ENCODE data around the gene HOOK1.

The HOOK1 gene

DNA sequence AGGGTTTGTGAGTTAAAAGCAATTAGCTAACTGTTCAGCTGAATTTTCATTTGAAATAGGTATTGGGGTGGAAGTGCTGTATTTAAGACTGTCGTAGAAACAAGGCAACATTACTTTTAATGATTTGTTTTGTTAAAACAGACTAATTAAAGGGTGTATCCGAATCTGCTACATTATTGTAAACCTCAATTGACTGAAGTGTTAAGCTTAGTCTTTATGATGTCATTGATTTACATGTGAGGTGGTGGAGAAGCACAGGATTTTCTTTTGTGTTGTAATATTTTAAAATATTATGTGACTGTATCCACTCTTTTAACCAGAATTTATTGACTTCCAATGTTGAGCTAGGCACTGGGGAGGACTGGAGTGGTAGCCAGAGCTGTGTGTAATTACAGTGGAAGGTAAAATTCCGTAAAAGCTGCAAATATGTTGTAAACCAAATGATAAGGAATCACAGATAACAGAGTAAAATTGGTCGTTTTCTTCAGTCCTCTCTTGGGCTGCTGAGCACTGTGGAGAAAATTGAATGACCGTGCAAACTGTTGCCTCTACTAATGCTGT is 1.6 kb downstream of the HOOK1 start:
- TF ChIP-seq, protein P1, sequence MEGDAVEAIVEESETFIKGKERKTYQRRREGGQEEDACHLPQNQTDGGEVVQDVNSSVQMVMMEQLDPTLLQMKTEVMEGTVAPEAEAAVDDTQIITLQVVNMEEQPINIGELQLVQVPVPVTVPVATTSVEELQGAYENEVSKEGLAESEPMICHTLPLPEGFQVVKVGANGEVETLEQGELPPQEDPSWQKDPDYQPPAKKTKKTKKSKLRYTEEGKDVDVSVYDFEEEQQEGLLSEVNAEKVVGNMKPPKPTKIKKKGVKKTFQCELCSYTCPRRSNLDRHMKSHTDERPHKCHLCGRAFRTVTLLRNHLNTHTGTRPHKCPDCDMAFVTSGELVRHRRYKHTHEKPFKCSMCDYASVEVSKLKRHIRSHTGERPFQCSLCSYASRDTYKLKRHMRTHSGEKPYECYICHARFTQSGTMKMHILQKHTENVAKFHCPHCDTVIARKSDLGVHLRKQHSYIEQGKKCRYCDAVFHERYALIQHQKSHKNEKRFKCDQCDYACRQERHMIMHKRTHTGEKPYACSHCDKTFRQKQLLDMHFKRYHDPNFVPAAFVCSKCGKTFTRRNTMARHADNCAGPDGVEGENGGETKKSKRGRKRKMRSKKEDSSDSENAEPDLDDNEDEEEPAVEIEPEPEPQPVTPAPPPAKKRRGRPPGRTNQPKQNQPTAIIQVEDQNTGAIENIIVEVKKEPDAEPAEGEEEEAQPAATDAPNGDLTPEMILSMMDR (IDR thresholded peaks at IDR 0.05; ENCODE audit: low read depth, low read length): no peak
- TF ChIP-seq MYC (IDR thresholded peaks at IDR 0.05; ENCODE audit: low read depth, low read length) (no peak), POLR2A (IDR thresholded peaks at IDR 0.05; ENCODE audit: extremely low read depth, insufficient read length) (no peak)
- TF ChIP-seq, protein P2, sequence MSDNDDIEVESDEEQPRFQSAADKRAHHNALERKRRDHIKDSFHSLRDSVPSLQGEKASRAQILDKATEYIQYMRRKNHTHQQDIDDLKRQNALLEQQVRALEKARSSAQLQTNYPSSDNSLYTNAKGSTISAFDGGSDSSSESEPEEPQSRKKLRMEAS (IDR thresholded peaks at IDR 0.05; ENCODE audit: low read depth, low read length): no peak
- no peak overlapping the region for H3K4me3 ChIP-seq (ENCODE audit: low read depth, low read length)
- DNase-seq (ENCODE audit: low read depth): no peak

DNA sequence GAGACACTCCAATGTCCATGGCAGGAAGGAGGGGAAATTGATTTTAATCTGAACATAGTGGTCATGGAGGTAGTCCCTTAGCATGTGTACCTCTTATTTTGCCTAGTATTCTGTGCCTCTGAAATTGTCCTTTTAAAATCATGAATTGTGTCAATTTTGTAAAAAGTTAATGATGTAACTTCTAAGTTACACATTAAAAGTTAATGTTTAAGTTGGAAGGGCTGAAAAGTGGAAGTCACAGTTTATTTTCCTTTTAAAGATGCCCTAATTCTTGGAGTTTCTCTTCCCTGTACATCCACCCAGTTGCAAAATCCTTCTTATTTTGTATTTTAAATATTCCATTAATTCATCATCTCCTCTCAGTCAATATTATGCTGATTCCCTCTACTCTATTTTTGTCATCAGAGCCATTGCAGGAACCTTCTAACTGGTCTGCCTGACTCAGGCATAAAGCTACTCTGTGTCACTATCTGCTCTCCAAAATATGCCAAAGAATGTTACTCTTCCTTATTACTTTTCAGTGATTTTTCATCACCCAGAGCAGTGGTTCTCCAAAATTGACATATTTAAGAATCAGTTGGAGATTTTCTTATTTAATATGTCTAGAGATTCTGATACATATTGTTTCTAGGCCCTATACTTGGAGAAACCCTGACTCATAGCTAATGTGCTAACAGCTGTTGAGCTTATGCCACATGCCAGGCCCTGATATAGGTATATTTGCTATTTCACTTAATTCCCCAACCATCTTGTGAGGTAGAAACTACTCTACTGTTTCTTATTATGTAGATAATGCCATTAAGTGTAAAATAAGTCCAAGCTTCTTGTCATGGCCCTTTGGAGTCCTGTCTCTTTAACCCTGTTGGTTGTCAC is 5.1 kb downstream of the HOOK1 start:
- TF ChIP-seq, protein P2 (IDR thresholded peaks at IDR 0.05; ENCODE audit: low read depth, low read length): no peak
- TF ChIP-seq, protein P1 (IDR thresholded peaks at IDR 0.05; ENCODE audit: low read depth, low read length): no peak
- TF ChIP-seq POLR2A (IDR thresholded peaks at IDR 0.05; ENCODE audit: extremely low read depth, insufficient read length): no peak
- no peak for TF ChIP-seq MYC (IDR thresholded peaks at IDR 0.05; ENCODE audit: low read depth, low read length)
- no peak for DNase-seq (ENCODE audit: low read depth)
- H3K4me3 ChIP-seq (ENCODE audit: low read depth, low read length): no peak overlapping the region

DNA sequence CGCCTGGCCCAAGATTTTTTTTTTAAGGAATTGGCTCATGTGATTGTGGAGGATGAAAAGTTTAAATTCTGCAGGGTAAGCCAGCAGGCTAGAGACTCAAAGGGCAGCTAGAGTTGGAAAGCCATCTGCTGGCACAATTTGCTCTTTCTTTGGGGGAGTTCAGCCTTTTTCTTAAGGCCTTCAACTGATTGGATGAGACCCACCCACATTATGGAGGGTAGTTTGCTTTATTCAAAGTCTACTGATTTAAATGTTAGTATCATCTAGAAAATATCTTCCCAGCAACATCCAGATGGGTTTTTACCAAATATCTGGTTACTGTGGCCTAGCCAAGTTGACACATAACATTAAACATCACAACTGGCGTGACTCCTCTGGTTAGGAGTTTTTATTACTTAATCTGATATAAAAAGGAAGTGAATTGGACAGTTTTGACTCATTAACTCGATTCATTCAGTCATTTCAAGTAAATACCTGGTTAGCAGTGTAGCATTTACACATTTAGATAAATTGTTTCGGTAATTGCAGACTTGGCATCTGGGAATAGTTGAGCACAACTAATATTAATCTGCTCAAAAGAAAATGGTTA is 12.4 kb downstream of the HOOK1 start:
- TF ChIP-seq, protein P1 (IDR thresholded peaks at IDR 0.05; ENCODE audit: low read depth, low read length): no peak
- TF ChIP-seq MYC (IDR thresholded peaks at IDR 0.05; ENCODE audit: low read depth, low read length) (no peak), POLR2A (IDR thresholded peaks at IDR 0.05; ENCODE audit: extremely low read depth, insufficient read length) (no peak)
- TF ChIP-seq, protein P2 (IDR thresholded peaks at IDR 0.05; ENCODE audit: low read depth, low read length): no peak
- no peak overlapping the region for H3K4me3 ChIP-seq (ENCODE audit: low read depth, low read length)
- DNase-seq (ENCODE audit: low read depth): no peak

DNA sequence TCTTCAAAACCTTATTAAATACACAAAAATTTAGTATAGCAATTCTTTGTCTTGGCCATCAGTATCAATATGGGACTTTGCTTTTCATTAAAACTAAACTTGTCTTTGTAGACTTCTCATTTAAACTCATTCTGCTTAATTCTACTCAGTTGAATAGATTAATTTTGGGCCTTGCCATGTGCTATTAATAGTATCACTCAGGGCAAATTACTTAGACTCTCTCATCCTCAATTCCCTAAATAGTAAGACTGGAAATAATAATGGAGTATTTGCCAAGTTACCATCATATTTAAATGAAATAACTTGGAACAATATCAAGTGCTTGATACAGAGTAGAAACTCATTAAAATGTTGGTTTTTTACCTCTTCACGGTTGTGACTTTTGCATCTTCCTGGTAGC is 13.4 kb downstream of the HOOK1 start:
- TF ChIP-seq, protein P1 (IDR thresholded peaks at IDR 0.05; ENCODE audit: low read depth, low read length): no peak
- TF ChIP-seq, protein P2 (IDR thresholded peaks at IDR 0.05; ENCODE audit: low read depth, low read length): no peak
- TF ChIP-seq POLR2A (IDR thresholded peaks at IDR 0.05; ENCODE audit: extremely low read depth, insufficient read length) (no peak), MYC (IDR thresholded peaks at IDR 0.05; ENCODE audit: low read depth, low read length) (no peak)
- DNase-seq (ENCODE audit: low read depth): no peak
- H3K4me3 ChIP-seq (ENCODE audit: low read depth, low read length): no peak overlapping the region

DNA sequence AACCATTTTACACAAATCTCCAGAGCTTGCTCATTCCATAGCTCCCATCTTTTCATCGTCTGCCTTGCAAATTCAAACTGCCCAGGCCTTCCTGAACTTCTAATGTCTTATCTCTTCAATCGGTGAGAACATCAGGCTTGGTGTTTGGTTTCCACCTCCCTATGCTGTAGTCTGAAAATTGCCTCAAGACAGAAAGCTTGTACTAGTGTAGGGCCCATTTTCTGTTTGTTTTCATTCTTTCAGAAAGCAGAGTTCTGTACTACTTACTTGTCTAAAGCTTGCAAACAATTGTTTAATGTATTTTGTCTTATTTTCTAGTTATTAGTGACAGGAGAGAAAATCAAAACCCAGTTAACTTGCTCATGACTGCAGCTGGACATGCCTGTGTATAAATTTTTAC is 16.8 kb downstream of the HOOK1 start:
- TF ChIP-seq, protein P2 (IDR thresholded peaks at IDR 0.05; ENCODE audit: low read depth, low read length): no peak
- TF ChIP-seq POLR2A (IDR thresholded peaks at IDR 0.05; ENCODE audit: extremely low read depth, insufficient read length) (no peak), MYC (IDR thresholded peaks at IDR 0.05; ENCODE audit: low read depth, low read length) (no peak)
- TF ChIP-seq, protein P1 (IDR thresholded peaks at IDR 0.05; ENCODE audit: low read depth, low read length): no peak
- no peak for DNase-seq (ENCODE audit: low read depth)
- no peak overlapping the region for H3K4me3 ChIP-seq (ENCODE audit: low read depth, low read length)
